Keratinocyte (primary cell): ENCODE measurements around the gene APOA5.

Source experiments
- EZH2 ChIP-seq: IDR thresholded peaks from one replicate; pipeline ENCODE4 v1.6.1; 2012; ENCODE audit warnings: inconsistent platforms, mild to moderate bottlenecking, low read length, moderate library complexity
- TF ChIP-seq, protein P1 (sequence below), 3 experiments: IDR thresholded peaks in 1 of 3; conservative IDR thresholded peaks in 1 of 3; optimal IDR thresholded peaks in 1 of 3; 2 replicates in 2 of 3; 3 replicates in 1 of 3; pipeline versions ENCODE3 to v1.5.1; 2011; ENCODE audit warnings: low read length in 3 of 3, mild to moderate bottlenecking in 3 of 3, moderate library complexity in 2 of 3, control low read depth in 1 of 3, inconsistent platforms in 1 of 3; ENCODE audit not compliant: insufficient read depth in 2 of 3; ENCODE audit errors: extremely low read depth in 1 of 3

DNA sequence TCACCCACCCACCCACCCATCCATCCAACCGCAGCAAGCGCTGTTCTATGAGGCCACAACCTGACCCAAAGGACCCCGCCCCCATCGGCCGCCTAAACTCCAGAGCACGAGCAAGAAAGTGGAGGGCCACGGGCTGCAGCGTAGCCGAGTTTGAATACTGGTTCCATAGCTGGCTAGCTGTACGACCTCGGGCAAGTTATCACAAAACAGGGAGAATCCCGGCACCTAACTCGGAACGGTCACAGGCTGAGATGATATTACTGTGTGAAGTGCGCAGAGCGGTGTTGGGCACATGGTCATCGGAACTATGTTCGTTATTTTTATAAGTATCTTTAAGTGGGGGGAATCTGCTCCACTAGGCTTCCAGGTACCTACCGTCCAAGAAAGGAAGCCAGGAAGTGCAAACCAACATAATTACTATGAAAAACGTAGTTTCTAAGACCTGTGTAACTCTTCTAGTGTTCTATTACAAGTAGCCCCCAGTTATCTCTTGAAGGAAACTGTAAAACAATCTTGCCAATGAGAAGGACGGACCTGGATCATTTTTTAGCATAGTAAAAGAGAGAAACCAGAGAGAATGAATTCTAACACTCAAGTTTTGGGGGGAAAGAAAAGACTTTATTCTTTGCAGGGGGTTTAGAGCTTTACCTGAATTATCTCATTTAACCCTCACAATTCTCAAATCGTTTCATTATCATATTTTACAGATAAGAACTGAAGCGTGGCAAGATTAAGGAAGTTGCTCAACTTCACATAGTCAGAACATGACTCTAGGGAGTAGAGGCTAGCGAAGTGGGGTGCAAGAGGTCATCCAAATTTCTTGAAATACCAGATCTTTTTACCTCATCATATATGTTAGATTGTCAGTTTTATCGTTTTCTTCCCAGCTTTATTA lies 18.2 kb downstream of the APOA5 start:
- TF ChIP-seq, protein P1, sequence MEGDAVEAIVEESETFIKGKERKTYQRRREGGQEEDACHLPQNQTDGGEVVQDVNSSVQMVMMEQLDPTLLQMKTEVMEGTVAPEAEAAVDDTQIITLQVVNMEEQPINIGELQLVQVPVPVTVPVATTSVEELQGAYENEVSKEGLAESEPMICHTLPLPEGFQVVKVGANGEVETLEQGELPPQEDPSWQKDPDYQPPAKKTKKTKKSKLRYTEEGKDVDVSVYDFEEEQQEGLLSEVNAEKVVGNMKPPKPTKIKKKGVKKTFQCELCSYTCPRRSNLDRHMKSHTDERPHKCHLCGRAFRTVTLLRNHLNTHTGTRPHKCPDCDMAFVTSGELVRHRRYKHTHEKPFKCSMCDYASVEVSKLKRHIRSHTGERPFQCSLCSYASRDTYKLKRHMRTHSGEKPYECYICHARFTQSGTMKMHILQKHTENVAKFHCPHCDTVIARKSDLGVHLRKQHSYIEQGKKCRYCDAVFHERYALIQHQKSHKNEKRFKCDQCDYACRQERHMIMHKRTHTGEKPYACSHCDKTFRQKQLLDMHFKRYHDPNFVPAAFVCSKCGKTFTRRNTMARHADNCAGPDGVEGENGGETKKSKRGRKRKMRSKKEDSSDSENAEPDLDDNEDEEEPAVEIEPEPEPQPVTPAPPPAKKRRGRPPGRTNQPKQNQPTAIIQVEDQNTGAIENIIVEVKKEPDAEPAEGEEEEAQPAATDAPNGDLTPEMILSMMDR (optimal IDR thresholded peaks at IDR 0.05 in 1 of 3, IDR thresholded peaks at IDR 0.05 in 1 of 3, conservative IDR thresholded peaks at IDR 0.05 in 1 of 3; ENCODE audit: extremely low read depth in 1 of 3, insufficient read depth in 2 of 3, low read length in 3 of 3) = no peak
- TF ChIP-seq EZH2 = no peak
